Neutrophil (primary cell): Measurements from ENCODE around the gene MBTPS2.

Source experiments
- H3K27ac ChIP-seq: fragments of 200-600 bp; sonication (generic); 2 replicates; pipeline ENCODE4 v1.5.1; 2016; ENCODE audit warnings: mild to moderate bottlenecking, moderate library complexity
- H3K27me3 ChIP-seq: fragments of 200-600 bp; sonication (generic); 2 replicates; pipeline ENCODE4 v1.6.0; 2016; ENCODE audit warnings: mild to moderate bottlenecking
- H3K36me3 ChIP-seq: fragments of 200-600 bp; sonication (generic); 2 replicates; pipeline ENCODE4 v1.5.1; 2017
- H3K4me1 ChIP-seq, 2 experiments: fragments of 200-600 bp in 1 of 2; sonication (generic) in 1 of 2; 1 replicate in 1 of 2; 2 replicates in 1 of 2; pipeline versions ENCODE4 v1.5.1 to v1.6.1; 2013 to 2016; ENCODE audit warnings: low read depth in 1 of 2, low read length in 1 of 2, mild to moderate bottlenecking in 1 of 2, moderate library complexity in 1 of 2; ENCODE audit not compliant: control insufficient read depth in 1 of 2, insufficient read depth in 1 of 2
- H3K4me3 ChIP-seq, 2 experiments: fragments of 200-600 bp in 1 of 2; sonication (generic) in 1 of 2; 1 replicate in 1 of 2; 2 replicates in 1 of 2; pipeline ENCODE4 v1.5.1; 2013 to 2016; ENCODE audit warnings: low read depth in 1 of 2, low read length in 1 of 2, mild to moderate bottlenecking in 1 of 2, moderate library complexity in 1 of 2
- H3K9me3 ChIP-seq: fragments of 200-600 bp; sonication (generic); 2 replicates; pipeline ENCODE4 v1.5.1; 2016
- CTCF ChIP-seq: fragments of 200-600 bp; sonication (generic); IDR thresholded peaks from 2 replicates; pipeline ENCODE4 v1.5.1; 2016; ENCODE audit warnings: antibody characterized with exemption

Gene MBTPS2

GRCh38 chrX:21926527-21927278 lies 87.3 kb downstream of the MBTPS2 start:
- Histone ChIP-seq H3K4me1 (peaks cover 29 to 30% of the 10 kb centered on the region in 2 experiments), H3K27me3 (no peaks in the 10 kb centered on the region), H3K9me3 (no peaks in the 10 kb centered on the region), H3K36me3 (no peaks in the 10 kb centered on the region), H3K27ac (peak overlapping the region; percentile 77), H3K4me3 (peak overlapping the region in 1 of 2 experiments; percentile 24)
- TF ChIP-seq CTCF = no peak

GRCh38 chrX:21929209-21929608 lies 89.8 kb downstream of the MBTPS2 start:
- no peak overlapping the region for H3K4me3 ChIP-seq
- H3K27me3 ChIP-seq = no peaks in the 10 kb centered on the region
- no peak for TF ChIP-seq CTCF
- no peaks in the 10 kb centered on the region for H3K36me3 ChIP-seq
- peaks cover 29 to 30% of the 10 kb centered on the region in 2 experiments for H3K4me1 ChIP-seq
- peak overlapping the region; percentile 20 for H3K27ac ChIP-seq
- no peaks in the 10 kb centered on the region for H3K9me3 ChIP-seq

GRCh38 chrX:21930986-21931385 lies 91.6 kb downstream of the MBTPS2 start:
- H3K36me3 ChIP-seq = no peaks in the 10 kb centered on the region
- no peak overlapping the region for H3K4me3 ChIP-seq
- no peaks in the 10 kb centered on the region for H3K9me3 ChIP-seq
- TF ChIP-seq CTCF = no peak
- H3K27me3 ChIP-seq = no peaks in the 10 kb centered on the region
- H3K27ac ChIP-seq = no peak overlapping the region
- H3K4me1 ChIP-seq = peaks cover 19 to 23% of the 10 kb centered on the region in 2 experiments

- H3K36me3 ChIP-seq = no peaks in the 10 kb centered on the region
- no peak overlapping the region for H3K4me3 ChIP-seq
- no peaks in the 10 kb centered on the region for H3K9me3 ChIP-seq
- H3K27ac ChIP-seq = no peak overlapping the region
- no peak for TF ChIP-seq CTCF
- no peaks in the 10 kb centered on the region for H3K27me3 ChIP-seq
- peaks cover 8 to 14% of the 10 kb centered on the region in 2 experiments for H3K4me1 ChIP-seq
Observed at GRCh38 chrX:21932292-21933002, 93.0 kb downstream of the MBTPS2 start.

- Histone ChIP-seq H3K27ac (no peak overlapping the region), H3K4me1 (peaks cover 8 to 14% of the 10 kb centered on the region in 2 experiments), H3K9me3 (no peaks in the 10 kb centered on the region), H3K4me3 (no peak overlapping the region), H3K36me3 (no peaks in the 10 kb centered on the region), H3K27me3 (no peaks in the 10 kb centered on the region)
- TF ChIP-seq CTCF = no peak
Observed at GRCh38 chrX:21933077-21933476, 93.7 kb downstream of the MBTPS2 start.
